Measurements from ENCODE around the gene DGKB. TPM values are rescaled to one million over a fixed set of nuclear protein-coding genes. Genes with fewer than 3 reads are reported as not detected.

Gene DGKB
- polyA plus RNA-seq, 3 donors from 2014 or later: not detected

GRCh38 chr7:14351167-14351566 lies 551.4 kb downstream of the DGKB start:
- no peak for DNase-seq
- no peaks in the 10 kb centered on the region for H3K4me1 Mint-ChIP-seq
- peaks cover 0 to 16% (median 10%) of the 10 kb centered on the region in 6 donors for H3K9me3 Mint-ChIP-seq
- no peak overlapping the region for H3K27ac Mint-ChIP-seq
- H3K36me3 Mint-ChIP-seq: no peaks in the 10 kb centered on the region
- no peak overlapping the region for H3K4me3 Mint-ChIP-seq
- H3K27me3 Mint-ChIP-seq (ENCODE audit: low read depth in 3 of 3): no peaks in the 10 kb centered on the region

- H3K4me1 Mint-ChIP-seq: no peaks in the 10 kb centered on the region
- H3K36me3 Mint-ChIP-seq: no peaks in the 10 kb centered on the region
- peaks cover 0 to 10% (median 5%) of the 10 kb centered on the region in 6 donors for H3K9me3 Mint-ChIP-seq
- no peak overlapping the region for H3K4me3 Mint-ChIP-seq
- peaks cover 0 to 3% (median 0%) of the 10 kb centered on the region in 3 donors for H3K27me3 Mint-ChIP-seq (ENCODE audit: low read depth in 3 of 3)
- H3K27ac Mint-ChIP-seq: no peak overlapping the region
- DNase-seq: no peak
These were observed 561.3 kb downstream of the DGKB start for GRCh38 chr7:14341200-14341775.

GRCh38 chr7:14340393-14341074 lies 562.0 kb downstream of the DGKB start:
- Mint-ChIP-seq H3K27me3 (ENCODE audit: low read depth in 3 of 3) (peaks cover 0 to 3% (median 0%) of the 10 kb centered on the region in 3 donors), H3K9me3 (peaks cover 0 to 10% (median 5%) of the 10 kb centered on the region in 6 donors), H3K36me3 (no peaks in the 10 kb centered on the region), H3K27ac (no peak overlapping the region), H3K4me1 (no peaks in the 10 kb centered on the region), H3K4me3 (no peak overlapping the region)
- no peak for DNase-seq

GRCh38 chr7:14339861-14340260 lies 562.7 kb downstream of the DGKB start:
- Mint-ChIP-seq H3K4me3 (no peak overlapping the region), H3K9me3 (peaks cover 0 to 10% (median 5%) of the 10 kb centered on the region in 6 donors), H3K4me1 (no peaks in the 10 kb centered on the region), H3K36me3 (no peaks in the 10 kb centered on the region), H3K27ac (no peak overlapping the region), H3K27me3 (ENCODE audit: low read depth in 3 of 3) (peaks cover 0 to 3% (median 0%) of the 10 kb centered on the region in 3 donors)
- no peak for DNase-seq

- Mint-ChIP-seq H3K9me3 (peaks cover 2 to 11% (median 7%) of the 10 kb centered on the region in 6 donors), H3K27me3 (ENCODE audit: low read depth in 3 of 3) (peaks cover 0 to 3% (median 0%) of the 10 kb centered on the region in 3 donors), H3K4me3 (no peak overlapping the region), H3K36me3 (no peaks in the 10 kb centered on the region), H3K27ac (no peak overlapping the region), H3K4me1 (no peaks in the 10 kb centered on the region)
- DNase-seq: no peak
These were observed 566.3 kb downstream of the DGKB start for GRCh38 chr7:14336256-14336655.

- no peaks in the 10 kb centered on the region for H3K4me1 Mint-ChIP-seq
- no peak overlapping the region for H3K4me3 Mint-ChIP-seq
- H3K27ac Mint-ChIP-seq: no peak overlapping the region
- no peaks in the 10 kb centered on the region for H3K36me3 Mint-ChIP-seq
- no peaks in the 10 kb centered on the region for H3K27me3 Mint-ChIP-seq (ENCODE audit: low read depth in 3 of 3)
- DNase-seq: no peak
- H3K9me3 Mint-ChIP-seq: peaks cover 0 to 13% (median 4%) of the 10 kb centered on the region in 6 donors
These were observed 570.4 kb downstream of the DGKB start for GRCh38 chr7:14332155-14332554.

GRCh38 chr7:14324767-14325166 lies 577.8 kb downstream of the DGKB start:
- H3K4me1 Mint-ChIP-seq: no peaks in the 10 kb centered on the region
- no peaks in the 10 kb centered on the region for H3K36me3 Mint-ChIP-seq
- no peak overlapping the region for H3K4me3 Mint-ChIP-seq

GRCh38 chr7:14322724-14323123 lies 579.8 kb downstream of the DGKB start:
- H3K27me3 Mint-ChIP-seq (ENCODE audit: low read depth in 3 of 3): peaks cover 0 to 4% (median 0%) of the 10 kb centered on the region in 3 donors
- H3K4me3 Mint-ChIP-seq: no peak overlapping the region
- DNase-seq: no peak
- H3K27ac Mint-ChIP-seq: no peak overlapping the region
- H3K36me3 Mint-ChIP-seq: no peaks in the 10 kb centered on the region
- H3K9me3 Mint-ChIP-seq: peaks cover 5 to 17% (median 9%) of the 10 kb centered on the region in 6 donors
- H3K4me1 Mint-ChIP-seq: no peaks in the 10 kb centered on the region

More at GRCh38 chr7:14324767-14325166, 577.8 kb downstream of the DGKB start:
- Mint-ChIP-seq H3K9me3 (peaks cover 5 to 19% (median 9%) of the 10 kb centered on the region in 6 donors), H3K27ac (no peak overlapping the region), H3K27me3 (ENCODE audit: low read depth in 3 of 3) (peaks cover 0 to 4% (median 0%) of the 10 kb centered on the region in 3 donors)
- DNase-seq: no peak

GRCh38 chr7:14321947-14322346 lies 580.6 kb downstream of the DGKB start:
- peaks cover 0 to 4% (median 0%) of the 10 kb centered on the region in 3 donors for H3K27me3 Mint-ChIP-seq (ENCODE audit: low read depth in 3 of 3)
- no peak overlapping the region for H3K4me3 Mint-ChIP-seq
- no peaks in the 10 kb centered on the region for H3K4me1 Mint-ChIP-seq
- no peak overlapping the region for H3K27ac Mint-ChIP-seq
- H3K9me3 Mint-ChIP-seq: peaks cover 5 to 17% (median 9%) of the 10 kb centered on the region in 6 donors
- DNase-seq: no peak
- no peaks in the 10 kb centered on the region for H3K36me3 Mint-ChIP-seq

- Mint-ChIP-seq H3K27ac (no peak overlapping the region), H3K4me1 (no peaks in the 10 kb centered on the region), H3K4me3 (no peak overlapping the region), H3K36me3 (no peaks in the 10 kb centered on the region), H3K27me3 (ENCODE audit: low read depth in 3 of 3) (peaks cover 0 to 2% (median 0%) of the 10 kb centered on the region in 3 donors), H3K9me3 (peaks cover 6 to 22% (median 9%) of the 10 kb centered on the region in 6 donors)
- DNase-seq: no peak
These were observed 593.1 kb downstream of the DGKB start for GRCh38 chr7:14309432-14309831.

GRCh38 chr7:14305233-14305866 lies 597.2 kb downstream of the DGKB start:
- Mint-ChIP-seq H3K27ac (no peak overlapping the region), H3K27me3 (ENCODE audit: low read depth in 3 of 3) (no peaks in the 10 kb centered on the region), H3K4me3 (no peak overlapping the region), H3K36me3 (no peaks in the 10 kb centered on the region), H3K4me1 (no peaks in the 10 kb centered on the region), H3K9me3 (peaks cover 0 to 17% (median 8%) of the 10 kb centered on the region in 6 donors)
- no peak for DNase-seq

GRCh38 chr7:14303536-14303935 lies 599.0 kb downstream of the DGKB start:
- DNase-seq: no peak
- no peak overlapping the region for H3K27ac Mint-ChIP-seq
- no peak overlapping the region for H3K4me3 Mint-ChIP-seq
- H3K9me3 Mint-ChIP-seq: peaks cover 0 to 17% (median 4%) of the 10 kb centered on the region in 6 donors
- peaks cover 0 to under 1% (median 0%) of the 10 kb centered on the region in 3 donors for H3K27me3 Mint-ChIP-seq (ENCODE audit: low read depth in 3 of 3)
- no peaks in the 10 kb centered on the region for H3K4me1 Mint-ChIP-seq
- H3K36me3 Mint-ChIP-seq: no peaks in the 10 kb centered on the region

GRCh38 chr7:14294637-14295036 lies 607.9 kb downstream of the DGKB start:
- peaks cover 10 to 28% (median 16%) of the 10 kb centered on the region in 6 donors for H3K9me3 Mint-ChIP-seq
- peaks cover 0 to 3% (median 0%) of the 10 kb centered on the region in 3 donors for H3K36me3 Mint-ChIP-seq
- H3K4me1 Mint-ChIP-seq: no peaks in the 10 kb centered on the region
- H3K27me3 Mint-ChIP-seq (ENCODE audit: low read depth in 3 of 3): peaks cover 0 to 5% (median 0%) of the 10 kb centered on the region in 3 donors
- H3K27ac Mint-ChIP-seq: no peak overlapping the region
- H3K4me3 Mint-ChIP-seq: no peak overlapping the region
- no peak for DNase-seq

- no peak for DNase-seq
- H3K36me3 Mint-ChIP-seq: peaks cover 0 to 3% (median 0%) of the 10 kb centered on the region in 3 donors
- no peak overlapping the region for H3K27ac Mint-ChIP-seq
- H3K9me3 Mint-ChIP-seq: peaks cover 10 to 28% (median 15%) of the 10 kb centered on the region in 6 donors
- no peak overlapping the region for H3K4me3 Mint-ChIP-seq
- H3K4me1 Mint-ChIP-seq: no peaks in the 10 kb centered on the region
- H3K27me3 Mint-ChIP-seq (ENCODE audit: low read depth in 3 of 3): peaks cover 0 to 6% (median 0%) of the 10 kb centered on the region in 3 donors
These were observed 609.1 kb downstream of the DGKB start for GRCh38 chr7:14293434-14293833.
